Endothelial cell of umbilical vein (primary cell): Measurements from ENCODE around the gene TNPO2.

ENCODE experiments used
- MYC ChIP-seq: IDR thresholded peaks from one replicate; pipeline ENCODE4 v1.6.1; 2011; ENCODE audit warnings: mild to moderate bottlenecking, low read depth, low read length
- POLR2A ChIP-seq: IDR thresholded peaks from 2 replicates; pipeline ENCODE4 v1.6.1; 2012; ENCODE audit warnings: low read depth, mild to moderate bottlenecking, control low read depth, low read length
- POLR2AphosphoS5 ChIP-seq: IDR thresholded peaks from 2 replicates; pipeline ENCODE4 v1.6.1; 2012; ENCODE audit warnings: low read depth, mild to moderate bottlenecking, control low read depth, low read length, moderate library complexity; ENCODE audit not compliant: insufficient read depth
- TF ChIP-seq, protein P1 (sequence below), 2 donors: IDR thresholded peaks; 1 replicate in 1 of 2; 2 replicates in 1 of 2; pipeline ENCODE4 v1.5.1; 2011; ENCODE audit warnings: low read length in 2 of 2, mild to moderate bottlenecking in 2 of 2, moderate library complexity in 2 of 2, control low read depth in 1 of 2, inconsistent platforms in 1 of 2, low read depth in 1 of 2; ENCODE audit not compliant: insufficient read depth in 1 of 2; ENCODE audit errors: extremely low read depth in 1 of 2
- TF ChIP-seq, protein P2 (sequence below): IDR thresholded peaks from 2 replicates; pipeline ENCODE4 v1.6.1; 2011; ENCODE audit not compliant: insufficient read depth, insufficient read length

DNA sequence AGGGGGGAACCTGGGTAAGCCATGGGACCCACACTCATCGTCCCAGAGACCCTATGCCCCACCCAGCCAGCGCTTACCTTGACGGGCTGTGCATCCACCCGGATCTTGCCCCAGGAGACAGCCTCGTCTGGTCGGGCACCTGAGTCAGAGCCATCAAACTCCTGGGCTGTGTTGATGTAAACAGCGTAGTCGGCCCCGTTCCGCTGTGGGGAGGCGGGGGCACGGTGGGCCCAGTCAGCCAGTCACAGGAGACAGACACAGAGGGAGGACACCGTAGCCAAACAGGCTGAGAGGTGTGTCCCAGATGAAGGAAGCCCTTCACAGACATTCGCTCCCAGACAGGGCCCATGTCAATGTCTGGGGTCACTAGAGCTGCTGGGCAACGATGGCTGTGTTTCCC lies 47.8 kb downstream of the TNPO2 start:
- TF ChIP-seq, protein P1, sequence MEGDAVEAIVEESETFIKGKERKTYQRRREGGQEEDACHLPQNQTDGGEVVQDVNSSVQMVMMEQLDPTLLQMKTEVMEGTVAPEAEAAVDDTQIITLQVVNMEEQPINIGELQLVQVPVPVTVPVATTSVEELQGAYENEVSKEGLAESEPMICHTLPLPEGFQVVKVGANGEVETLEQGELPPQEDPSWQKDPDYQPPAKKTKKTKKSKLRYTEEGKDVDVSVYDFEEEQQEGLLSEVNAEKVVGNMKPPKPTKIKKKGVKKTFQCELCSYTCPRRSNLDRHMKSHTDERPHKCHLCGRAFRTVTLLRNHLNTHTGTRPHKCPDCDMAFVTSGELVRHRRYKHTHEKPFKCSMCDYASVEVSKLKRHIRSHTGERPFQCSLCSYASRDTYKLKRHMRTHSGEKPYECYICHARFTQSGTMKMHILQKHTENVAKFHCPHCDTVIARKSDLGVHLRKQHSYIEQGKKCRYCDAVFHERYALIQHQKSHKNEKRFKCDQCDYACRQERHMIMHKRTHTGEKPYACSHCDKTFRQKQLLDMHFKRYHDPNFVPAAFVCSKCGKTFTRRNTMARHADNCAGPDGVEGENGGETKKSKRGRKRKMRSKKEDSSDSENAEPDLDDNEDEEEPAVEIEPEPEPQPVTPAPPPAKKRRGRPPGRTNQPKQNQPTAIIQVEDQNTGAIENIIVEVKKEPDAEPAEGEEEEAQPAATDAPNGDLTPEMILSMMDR (IDR thresholded peaks at IDR 0.05; ENCODE audit: extremely low read depth in 1 of 2, insufficient read depth in 1 of 2, low read depth in 1 of 2, low read length in 2 of 2) = no peak
- no peak for TF ChIP-seq POLR2A
- no peak for TF ChIP-seq POLR2AphosphoS5
- TF ChIP-seq, protein P2, sequence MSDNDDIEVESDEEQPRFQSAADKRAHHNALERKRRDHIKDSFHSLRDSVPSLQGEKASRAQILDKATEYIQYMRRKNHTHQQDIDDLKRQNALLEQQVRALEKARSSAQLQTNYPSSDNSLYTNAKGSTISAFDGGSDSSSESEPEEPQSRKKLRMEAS = no peak
- TF ChIP-seq MYC = no peak
